ENCODE data around the gene CARS2.
"Not testable (repeated sequence)": the region's sequence is repeated elsewhere in the genome, so short reads cannot be mapped to it uniquely, and the experiment has no call there.

The CARS2 gene

GRCh38 chr13:110615322-110616102 lies 90.4 kb downstream of the CARS2 start, which contains the start of gene NAXD:
NAXD (plus strand) TSS chr13:110615545; CDS start chr13:110615602, 57 bp downstream.
- DNase-seq: peak; percentile 63

- no peak for DNase-seq
These were observed 91.0 kb downstream of the CARS2 start for GRCh38 chr13:110615005-110615321.

- no peak for DNase-seq
These were observed 94.8 kb downstream of the CARS2 start for GRCh38 chr13:110610955-110611595.

GRCh38 chr13:110607675-110608224 lies 98.2 kb downstream of the CARS2 start:
- no peak for DNase-seq

- not testable (repeated sequence) for DNase-seq
These were observed 99.6 kb downstream of the CARS2 start for GRCh38 chr13:110606281-110606680.

- DNase-seq: no peak
These were observed 100.8 kb downstream of the CARS2 start for GRCh38 chr13:110605132-110605531.

GRCh38 chr13:110600980-110601379 lies 104.9 kb downstream of the CARS2 start:
- DNase-seq: no peak

GRCh38 chr13:110600261-110600819 lies 105.6 kb downstream of the CARS2 start:
- DNase-seq: no peak

- no peak for DNase-seq
These were observed 108.8 kb downstream of the CARS2 start for GRCh38 chr13:110597041-110597689.

- DNase-seq: peak; percentile 13
These were observed 112.3 kb downstream of the CARS2 start for GRCh38 chr13:110593430-110594130.

GRCh38 chr13:110592665-110593064 lies 113.3 kb downstream of the CARS2 start:
- DNase-seq: no peak
